ACHN (cell line): ENCODE measurements around the gene PGAP2.
"Not testable (repeated sequence)": the region's sequence is repeated elsewhere in the genome, so short reads cannot be mapped to it uniquely, and the experiment has no call there.

ENCODE experiments used
- DNase-seq: peaks from one replicate; pipeline ENCODE4 v3.0.0-alpha.2; 2015
- in situ Hi-C: cut with HindIII; loops from 2 replicates; pipeline ENCODE4 v1.10.0; 2017; ENCODE audit warnings: low sequenced_read_pairs, low pct_ligation_motif_present, low pct_unique_long_range_greater_than_20kb

PGAP2 gene

GRCh38 chr11:3845246-3845645, 36.9 kb downstream of the PGAP2 start:
- in situ Hi-C loops, result no loop called here
- DNase-seq, result no peak

DNA sequence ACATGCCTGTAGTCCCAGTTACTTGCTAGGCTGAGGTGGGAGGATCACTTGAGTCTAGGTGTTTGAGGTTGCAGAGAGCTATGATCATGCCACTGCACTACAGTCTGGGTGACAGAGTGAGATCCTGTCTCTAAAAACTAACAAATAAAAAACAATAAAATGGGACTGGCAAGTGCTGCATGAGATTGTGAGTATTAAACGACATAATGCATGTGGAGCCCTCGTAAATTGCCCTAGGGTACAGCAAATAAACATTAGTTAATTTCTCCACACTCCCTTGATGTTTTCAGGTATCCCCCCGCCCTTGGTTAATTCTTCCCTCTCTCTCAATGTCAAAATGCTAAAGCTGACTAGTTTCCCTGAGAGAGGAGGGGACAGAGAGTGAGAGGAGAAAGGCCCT, 37.3 kb downstream of the PGAP2 start:
- DNase-seq, result no peak
- in situ Hi-C loops, result no loop called here

- peak; percentile 47 for DNase-seq
- in situ Hi-C loops, result no loop called here
These were observed 41.0 kb downstream of the PGAP2 start for GRCh38 chr11:3849297-3849874.

DNA sequence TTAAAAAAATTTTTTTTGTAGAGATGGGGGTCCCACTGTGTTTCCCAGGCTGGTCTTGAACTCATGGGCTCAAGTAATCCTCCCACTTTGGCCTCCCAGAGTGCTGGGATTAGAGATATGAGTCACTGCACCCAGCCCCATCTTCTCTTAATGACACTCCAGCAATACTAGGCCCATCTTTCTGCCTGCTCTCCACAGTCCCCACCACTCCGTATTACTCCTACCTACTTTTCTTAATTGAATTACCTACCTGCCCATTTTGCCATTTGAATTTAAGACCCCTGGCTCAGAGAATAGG, 45.1 kb downstream of the PGAP2 start:
- DNase-seq, result no peak
- in situ Hi-C loops, result loop anchor here (10.0 to 25.0 kb wide), 2 partner anchors 109 to 201 kb away; no protein-coding TSS in a partner anchor

DNA sequence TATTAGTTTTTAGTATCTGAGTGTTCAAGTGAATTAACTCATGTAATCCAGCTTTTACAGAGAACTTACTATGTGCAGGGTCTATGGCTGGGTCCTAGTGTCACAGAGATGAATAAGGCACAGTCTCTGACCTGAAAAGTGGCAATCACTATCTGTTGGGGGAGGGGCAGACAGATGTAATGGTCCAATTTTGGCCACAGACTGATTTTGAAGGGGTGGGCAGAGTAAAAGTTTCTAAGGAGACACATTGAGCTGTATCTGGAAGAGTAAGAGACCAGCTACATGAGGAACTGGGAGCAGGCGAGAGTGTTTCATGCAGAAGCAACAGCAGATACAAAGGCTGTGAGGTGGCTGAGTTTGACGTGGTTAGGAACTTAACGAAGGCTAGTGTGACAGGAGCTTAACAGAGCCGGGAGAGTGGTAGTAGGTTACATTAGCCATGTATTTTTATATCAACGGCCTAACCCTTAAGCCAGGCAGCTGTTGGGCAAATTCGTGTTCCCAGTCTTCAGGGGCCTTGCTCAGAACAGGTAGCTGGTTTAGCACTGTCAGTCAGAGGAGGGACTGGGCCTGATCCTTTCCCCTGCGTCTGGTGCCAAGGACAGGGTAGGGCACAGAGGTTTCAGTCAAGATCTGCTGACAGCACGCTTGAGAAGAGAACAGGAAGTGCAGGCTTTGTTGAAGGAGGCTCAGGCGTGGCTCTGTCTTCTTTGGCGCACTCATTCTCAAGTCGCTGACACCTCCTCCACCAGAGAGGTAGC, 45.7 kb downstream of the PGAP2 start:
- no peak for DNase-seq
- in situ Hi-C loops, result loop anchor here (10.0 to 25.0 kb wide), 2 partner anchors 108 to 201 kb away; no protein-coding TSS in a partner anchor

GRCh38 chr11:3854660-3854976, 46.3 kb downstream of the PGAP2 start:
- in situ Hi-C loops, result loop anchor here (10.0 to 25.0 kb wide), 2 partner anchors 108 to 200 kb away; no protein-coding TSS in a partner anchor
- DNase-seq, result no peak

- in situ Hi-C loops, result loop anchor here (10.0 to 25.0 kb wide), 2 partner anchors 107 to 200 kb away; no protein-coding TSS in a partner anchor
- DNase-seq, result peak; percentile 91
These were observed 46.8 kb downstream of the PGAP2 start, which contains the start of gene STIM1 for GRCh38 chr11:3854977-3855807. Gene STIM1, plus strand, starts transcription at chr11:3855664. Its CDS starts 607 bp downstream, at chr11:3856271.

DNA sequence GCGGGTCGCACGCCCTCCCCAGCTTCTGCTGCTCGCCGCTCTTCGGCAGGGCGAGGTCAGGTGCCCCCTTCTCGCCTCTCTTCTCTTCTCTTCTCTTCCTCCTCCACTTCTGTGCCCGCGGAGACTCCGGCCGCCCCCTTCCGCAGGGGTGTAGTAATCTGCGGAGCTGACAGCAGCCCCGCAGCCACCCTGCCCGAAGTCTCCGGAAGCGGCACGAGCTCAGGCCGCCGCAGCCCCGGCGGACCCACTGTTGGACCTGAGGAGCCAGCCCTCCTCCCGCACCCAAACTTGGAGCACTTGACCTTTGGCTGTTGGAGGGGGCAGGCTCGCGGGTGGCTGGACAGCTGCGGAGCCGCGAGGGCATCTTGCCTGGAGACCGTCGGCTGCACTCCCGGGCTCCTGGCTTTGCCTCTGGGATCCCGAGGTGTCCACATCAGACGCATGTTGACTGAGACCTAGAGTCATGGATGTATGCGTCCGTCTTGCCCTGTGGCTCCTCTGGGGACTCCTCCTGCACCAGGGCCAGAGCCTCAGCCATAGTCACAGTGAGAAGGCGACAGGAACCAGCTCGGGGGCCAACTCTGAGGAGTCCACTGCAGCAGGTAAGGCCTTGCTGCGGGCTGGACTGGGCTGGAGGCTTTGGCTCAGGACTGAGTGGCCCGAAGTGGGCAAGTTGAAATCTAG, 47.6 kb downstream of the PGAP2 start:
- peak; percentile 59 for DNase-seq
- in situ Hi-C loops, result loop anchor here (10.0 to 25.0 kb wide), 2 partner anchors 106 to 199 kb away; no protein-coding TSS in a partner anchor

DNA sequence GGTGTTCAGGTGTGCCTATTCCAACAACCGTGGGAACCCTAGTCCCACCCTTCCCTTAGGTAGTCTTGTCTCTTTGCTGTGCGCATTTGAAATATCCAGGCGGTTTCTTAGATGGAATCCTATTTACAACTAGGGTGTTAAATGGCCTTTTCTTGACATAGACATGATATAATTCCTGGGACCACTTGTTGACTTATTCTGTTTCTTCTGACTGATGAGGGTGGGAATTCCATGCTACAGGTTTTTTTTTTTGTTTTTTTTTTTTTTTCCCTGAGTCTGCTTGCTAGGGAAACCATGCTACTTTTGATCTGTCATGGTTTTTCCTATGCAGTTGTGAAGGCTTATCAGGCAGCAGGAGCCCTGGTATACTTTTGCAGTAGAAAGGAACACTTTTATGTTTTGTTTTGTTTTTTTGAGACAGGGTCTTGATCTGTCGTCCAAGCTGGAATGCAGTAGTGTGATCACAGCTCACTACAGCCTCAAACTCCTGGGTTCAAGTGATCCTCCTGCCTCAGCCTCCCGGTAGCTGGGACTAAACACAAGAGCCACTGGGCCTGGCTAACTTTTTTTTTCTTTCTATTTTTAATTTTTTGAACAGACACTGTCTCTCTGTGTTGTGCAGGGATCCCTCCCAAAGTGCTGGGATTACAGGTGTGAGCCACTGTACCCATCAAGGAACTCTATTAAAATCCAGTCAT, 48.6 kb downstream of the PGAP2 start:
- no peak for DNase-seq
- in situ Hi-C loops, result loop anchor here (10.0 to 25.0 kb wide), 2 partner anchors 105 to 198 kb away; no protein-coding TSS in a partner anchor

- in situ Hi-C loops, result loop anchor here (10.0 to 25.0 kb wide), 2 partner anchors 105 to 197 kb away; no protein-coding TSS in a partner anchor
- DNase-seq, result no peak
These were observed 49.3 kb downstream of the PGAP2 start for GRCh38 chr11:3857628-3858027.

DNA sequence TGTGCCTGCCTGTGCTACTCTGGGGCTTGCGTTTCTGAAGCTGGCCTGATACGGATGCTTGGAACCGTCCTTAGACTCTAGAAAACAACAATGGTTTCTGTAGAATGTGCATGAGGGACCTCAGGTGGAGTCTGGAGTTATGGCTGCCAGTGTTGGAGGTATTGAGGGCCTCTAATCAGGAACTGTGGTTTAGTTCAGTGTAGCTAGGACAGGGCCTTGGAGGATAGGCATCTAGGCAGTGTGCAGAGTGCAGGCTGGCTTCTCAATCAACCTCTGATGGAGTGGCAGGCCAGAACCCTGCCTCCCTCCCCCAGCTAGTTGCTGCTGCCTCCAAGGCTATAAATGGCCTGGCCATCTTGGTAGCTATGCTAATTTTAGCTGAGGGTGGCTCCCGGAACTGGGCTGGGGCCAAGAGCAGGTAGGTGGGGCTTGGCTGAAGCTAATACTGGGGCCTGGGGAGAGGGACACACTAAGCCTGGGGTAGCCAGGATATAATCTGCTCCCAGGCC, 51.1 kb downstream of the PGAP2 start:
- no peak for DNase-seq
- in situ Hi-C loops, result loop anchor here (10.0 to 25.0 kb wide), 2 partner anchors 103 to 195 kb away; no protein-coding TSS in a partner anchor

- in situ Hi-C loops, result loop anchor here (25.0 kb wide), 1 partner anchor 102 kb away; no protein-coding TSS in a partner anchor
- no peak for DNase-seq
These were observed 52.0 kb downstream of the PGAP2 start for GRCh38 chr11:3860375-3860774.

DNA sequence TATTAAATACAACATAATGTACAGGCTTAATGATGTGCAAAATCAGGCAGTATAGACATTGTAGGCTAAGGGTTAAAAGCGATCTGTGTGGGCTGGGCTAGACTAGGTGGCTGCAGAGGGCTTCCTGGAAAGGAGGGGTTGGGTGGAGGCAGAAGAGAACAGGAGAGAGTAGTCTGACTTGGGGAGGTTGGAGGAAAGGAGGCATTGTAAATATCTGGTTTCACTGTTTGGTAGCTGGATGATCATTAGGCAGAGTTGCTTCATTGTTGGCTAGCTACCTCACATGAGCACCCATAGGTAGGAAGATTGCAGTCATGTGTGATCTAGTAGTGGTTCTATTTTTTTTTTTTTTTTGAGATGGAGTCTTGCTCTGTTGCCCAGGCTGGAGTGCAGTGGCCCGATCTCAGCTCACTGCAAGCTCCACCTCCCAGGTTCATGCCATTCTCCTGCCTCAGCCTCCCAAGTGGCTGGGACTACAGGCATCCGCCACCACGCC, 52.6 kb downstream of the PGAP2 start:
- DNase-seq, result not testable (repeated sequence)
- in situ Hi-C loops, result loop anchor here (25.0 kb wide), 1 partner anchor 101 kb away; no protein-coding TSS in a partner anchor

GRCh38 chr11:3861683-3862082, 53.3 kb downstream of the PGAP2 start:
- DNase-seq, result no peak
- in situ Hi-C loops, result loop anchor here (25.0 kb wide), 1 partner anchor 101 kb away; no protein-coding TSS in a partner anchor

- DNase-seq, result peak; percentile 62
- in situ Hi-C loops, result loop anchor here (25.0 kb wide), 1 partner anchor 97 kb away; no protein-coding TSS in a partner anchor
These were observed 57.2 kb downstream of the PGAP2 start for GRCh38 chr11:3865388-3866193.

- no peak for DNase-seq
- in situ Hi-C loops, result loop anchor here (25.0 kb wide), 1 partner anchor 96 kb away; no protein-coding TSS in a partner anchor
These were observed 57.8 kb downstream of the PGAP2 start for GRCh38 chr11:3866206-3866605.
